Effector memory CD4-positive, alpha-beta T cell (primary cell): ENCODE results near the gene GZMA.
"Not testable (repeated sequence)": the region's sequence is repeated elsewhere in the genome, so short reads cannot be mapped to it uniquely, and the experiment has no call there.

Source experiments
- DNase-seq, 3 donors: peaks; one replicate each; pipeline ENCODE4 v3.0.0-alpha.2; 2020
- H3K27ac ChIP-seq: 2 replicates; pipeline ENCODE4 v1.7.0; 2013; ENCODE audit warnings: mild to moderate bottlenecking, low read length, moderate library complexity; ENCODE audit not compliant: insufficient read depth, poor library complexity, severe bottlenecking
- H3K27me3 ChIP-seq: replicated peaks from 2 replicates; pipeline ENCODE4 v1.7.0; 2013; ENCODE audit warnings: mild to moderate bottlenecking, low read length; ENCODE audit not compliant: insufficient read depth, control insufficient read depth, poor library complexity, severe bottlenecking
- H3K36me3 ChIP-seq: 2 replicates; pipeline ENCODE4 v1.7.0; 2013; ENCODE audit warnings: mild to moderate bottlenecking, low read length, moderate library complexity; ENCODE audit not compliant: control insufficient read depth, insufficient read depth
- H3K4me1 ChIP-seq: 2 replicates; pipeline ENCODE4 v1.7.0; 2013; ENCODE audit warnings: low read length, mild to moderate bottlenecking; ENCODE audit not compliant: control insufficient read depth, insufficient read depth, poor library complexity, severe bottlenecking
- H3K4me3 ChIP-seq: 2 replicates; pipeline ENCODE4 v1.7.0; 2013; ENCODE audit warnings: low read length, low read depth, mild to moderate bottlenecking; ENCODE audit not compliant: insufficient read depth, poor library complexity, severe bottlenecking
- H3K9me3 ChIP-seq: 2 replicates; pipeline ENCODE4 v1.7.0; 2013; ENCODE audit warnings: mild to moderate bottlenecking, low read length, moderate library complexity; ENCODE audit not compliant: control insufficient read depth

GZMA gene

GRCh38 chr5:55105976-55106375 lies 3.5 kb downstream of the GZMA start:
- H3K9me3 ChIP-seq, H3K36me3 ChIP-seq, DNase-seq, H3K27me3 ChIP-seq, H3K27ac ChIP-seq, H3K4me3 ChIP-seq: not testable (repeated sequence)
- peaks cover 27% of the 10 kb centered on the region for H3K4me1 ChIP-seq

DNA sequence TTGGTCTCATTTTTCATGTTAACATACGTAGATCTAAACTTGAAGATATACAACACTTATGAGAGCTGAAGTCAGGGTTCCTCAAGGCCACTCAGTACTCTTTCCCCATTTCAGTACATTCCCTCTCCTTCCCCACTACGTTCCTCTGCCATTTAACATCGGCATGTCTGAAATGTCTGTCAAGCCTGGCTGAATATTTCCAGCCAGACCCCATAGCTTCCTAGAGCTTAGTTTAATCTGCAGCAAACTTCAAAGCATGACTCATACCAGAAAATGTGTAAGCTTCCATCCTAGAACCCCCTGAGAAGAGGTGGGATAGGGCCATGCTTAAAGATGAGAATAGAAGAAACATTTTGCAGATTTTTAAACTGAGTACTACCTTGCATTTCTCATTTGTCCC lies 6.2 kb downstream of the GZMA start:
- Histone ChIP-seq H3K36me3 (peaks cover 3% of the 10 kb centered on the region), H3K27me3 (no peaks in the 10 kb centered on the region), H3K9me3 (no peaks in the 10 kb centered on the region), H3K27ac (no peak overlapping the region), H3K4me3 (no peak overlapping the region), H3K4me1 (peaks cover 15% of the 10 kb centered on the region)
- no peak for DNase-seq

- Histone ChIP-seq H3K9me3 (no peaks in the 10 kb centered on the region), H3K27ac (no peak overlapping the region), H3K36me3 (peaks cover 3% of the 10 kb centered on the region), H3K4me3 (no peak overlapping the region), H3K4me1 (no peaks in the 10 kb centered on the region), H3K27me3 (no peaks in the 10 kb centered on the region)
- DNase-seq = no peak
These were observed 7.8 kb downstream of the GZMA start for GRCh38 chr5:55110217-55110616.

DNA sequence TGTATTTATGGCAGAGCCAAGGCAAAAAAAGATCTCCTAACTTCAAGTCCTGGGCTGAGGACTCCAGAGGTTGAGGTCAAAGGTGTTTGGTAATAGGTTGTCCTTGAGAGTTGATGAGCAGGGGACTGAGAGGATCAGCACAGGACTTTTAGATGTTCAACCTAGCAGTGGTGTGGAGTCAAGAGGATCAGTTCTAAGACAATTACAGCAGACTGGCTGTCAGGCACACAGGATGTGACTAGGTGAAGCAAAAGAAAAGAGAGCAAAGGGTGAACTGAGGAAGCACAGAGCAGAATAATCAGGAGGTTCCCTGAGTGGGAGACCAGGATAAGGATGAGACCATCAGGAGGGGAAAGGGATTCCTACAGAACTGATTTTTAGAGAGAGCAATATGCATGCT lies 10.9 kb downstream of the GZMA start:
- Histone ChIP-seq H3K4me3 (no peak overlapping the region), H3K36me3 (no peaks in the 10 kb centered on the region), H3K27me3 (no peaks in the 10 kb centered on the region), H3K4me1 (no peaks in the 10 kb centered on the region), H3K27ac (no peak overlapping the region), H3K9me3 (no peaks in the 10 kb centered on the region)
- DNase-seq = no peak

GRCh38 chr5:55114061-55114460 lies 11.6 kb downstream of the GZMA start:
- Histone ChIP-seq H3K4me3 (no peak overlapping the region), H3K27me3 (no peaks in the 10 kb centered on the region), H3K27ac (no peak overlapping the region), H3K36me3 (no peaks in the 10 kb centered on the region), H3K9me3 (no peaks in the 10 kb centered on the region), H3K4me1 (no peaks in the 10 kb centered on the region)
- no peak for DNase-seq

DNA sequence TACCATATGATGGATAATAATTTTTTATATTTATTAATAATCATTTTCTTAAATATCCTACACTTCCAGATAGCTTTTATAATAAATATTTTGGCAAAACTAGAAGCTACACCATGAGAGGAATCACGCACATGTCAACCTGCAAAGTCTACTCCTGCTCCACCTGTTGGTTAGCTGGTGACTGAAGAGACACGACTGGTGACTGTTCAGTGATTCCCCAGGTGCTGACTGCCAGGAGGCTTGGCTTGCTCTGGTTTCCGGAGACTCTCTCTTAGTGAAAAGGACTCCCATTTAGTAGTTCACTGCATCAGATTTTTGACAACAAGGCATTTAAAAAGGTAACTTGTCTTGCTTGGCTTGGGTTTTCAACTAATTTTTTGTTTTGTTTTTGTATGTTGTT lies 20.9 kb downstream of the GZMA start:
- no peaks in the 10 kb centered on the region for H3K4me1 ChIP-seq
- H3K27ac ChIP-seq = no peak overlapping the region
- H3K4me3 ChIP-seq = no peak overlapping the region
- DNase-seq = no peak
- H3K9me3 ChIP-seq = no peaks in the 10 kb centered on the region
- H3K36me3 ChIP-seq = no peaks in the 10 kb centered on the region
- H3K27me3 ChIP-seq = no peaks in the 10 kb centered on the region

DNA sequence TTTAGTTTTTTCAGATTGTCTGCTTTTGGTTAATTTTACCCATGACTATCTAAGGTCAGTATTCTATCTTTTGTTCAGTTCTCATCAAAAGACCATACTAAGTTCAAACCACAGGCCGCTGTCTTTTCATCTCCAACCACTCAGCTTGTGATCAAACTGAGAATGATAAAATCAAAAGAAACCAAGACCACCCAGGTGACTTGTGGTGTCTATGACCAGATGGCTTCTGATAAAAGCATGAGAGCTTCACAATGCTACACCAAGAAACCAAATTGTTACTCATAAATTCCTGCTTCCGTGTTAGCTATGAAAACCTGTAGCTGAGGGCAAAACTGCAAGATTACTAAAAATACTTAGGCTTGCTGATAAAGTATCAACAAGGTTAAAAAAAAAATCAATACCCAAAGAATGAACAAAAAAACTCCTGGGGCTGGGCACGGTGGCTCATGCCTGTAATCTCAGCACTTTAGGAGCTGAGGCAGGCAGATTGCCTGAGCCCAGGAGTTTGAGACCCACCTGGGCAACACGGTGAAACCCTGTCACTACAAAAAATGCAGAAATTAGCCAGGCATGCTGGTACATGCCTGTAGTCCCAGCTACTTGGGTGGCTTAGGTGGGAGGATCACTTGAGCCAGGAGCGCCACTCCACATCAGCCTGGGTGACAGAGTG lies 31.7 kb downstream of the GZMA start:
- Histone ChIP-seq H3K4me1 (peaks cover 2% of the 10 kb centered on the region), H3K27ac (no peak overlapping the region), H3K27me3 (no peaks in the 10 kb centered on the region), H3K9me3 (no peaks in the 10 kb centered on the region), H3K36me3 (no peaks in the 10 kb centered on the region), H3K4me3 (no peak overlapping the region)
- no peak for DNase-seq

GRCh38 chr5:55136521-55136920 lies 34.1 kb downstream of the GZMA start:
- no peak overlapping the region for H3K27ac ChIP-seq
- DNase-seq = no peak
- no peak overlapping the region for H3K4me3 ChIP-seq
- H3K4me1 ChIP-seq = peaks cover 2% of the 10 kb centered on the region
- no peaks in the 10 kb centered on the region for H3K27me3 ChIP-seq
- H3K9me3 ChIP-seq = no peaks in the 10 kb centered on the region
- H3K36me3 ChIP-seq = no peaks in the 10 kb centered on the region

DNA sequence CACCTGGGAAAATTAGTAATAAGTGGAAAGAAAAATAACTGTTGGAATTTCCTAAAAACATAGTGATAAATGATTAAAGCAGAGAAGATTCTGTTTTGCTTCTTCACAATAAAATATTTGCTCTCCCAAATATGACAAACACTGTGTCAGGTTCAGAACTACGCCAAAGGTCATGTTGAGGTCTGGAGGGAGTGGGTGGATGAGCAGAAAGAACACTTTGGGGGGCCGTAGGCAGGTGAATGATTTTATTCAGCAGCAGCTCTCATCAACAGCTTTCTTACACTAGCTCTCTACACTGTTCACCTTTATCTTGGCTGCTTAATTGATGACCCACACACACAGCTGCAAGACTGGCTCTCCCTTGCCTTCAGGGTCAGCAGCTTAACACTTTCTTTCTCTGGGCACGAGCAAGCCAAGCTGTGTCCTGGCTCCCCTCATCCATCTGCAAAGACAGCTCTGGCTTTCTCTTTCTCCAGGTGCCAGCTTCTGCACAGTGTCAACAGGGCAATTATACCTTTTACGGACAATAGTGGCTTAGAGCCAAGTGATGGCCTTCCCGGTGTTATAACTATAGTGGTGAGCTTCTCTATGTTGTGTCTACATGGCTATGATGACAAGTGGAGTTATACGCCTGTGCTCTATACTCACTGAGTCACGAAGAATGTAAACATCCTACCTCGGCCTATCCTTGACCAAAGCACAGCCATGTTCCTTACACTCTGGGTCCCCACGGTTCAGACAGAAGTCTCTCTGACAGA lies 38.6 kb downstream of the GZMA start:
- Histone ChIP-seq H3K27ac (no peak overlapping the region), H3K27me3 (no peaks in the 10 kb centered on the region), H3K36me3 (no peaks in the 10 kb centered on the region), H3K4me1 (no peaks in the 10 kb centered on the region), H3K9me3 (no peaks in the 10 kb centered on the region), H3K4me3 (no peak overlapping the region)
- DNase-seq = no peak

- no peak overlapping the region for H3K4me3 ChIP-seq
- no peak overlapping the region for H3K27ac ChIP-seq
- H3K27me3 ChIP-seq = no peaks in the 10 kb centered on the region
- H3K36me3 ChIP-seq = no peaks in the 10 kb centered on the region
- no peaks in the 10 kb centered on the region for H3K9me3 ChIP-seq
- peaks cover 3% of the 10 kb centered on the region for H3K4me1 ChIP-seq
- no peak for DNase-seq
These were observed 39.7 kb downstream of the GZMA start for GRCh38 chr5:55141945-55142690.
